Activated T-cell treated with anti-CD3 and anti-CD28 coated beads, Interleukin-2, amount 50 U/mL, for 1 hour (primary cell): Measurements from ENCODE around the gene RPL36AL.
"Not testable (repeated sequence)": the region's sequence is repeated elsewhere in the genome, so short reads cannot be mapped to it uniquely, and the experiment has no call there.

Source experiments
- DNase-seq: peaks from one replicate; pipeline ENCODE4 v3.0.0-alpha.2; 2020

RPL36AL gene

DNA sequence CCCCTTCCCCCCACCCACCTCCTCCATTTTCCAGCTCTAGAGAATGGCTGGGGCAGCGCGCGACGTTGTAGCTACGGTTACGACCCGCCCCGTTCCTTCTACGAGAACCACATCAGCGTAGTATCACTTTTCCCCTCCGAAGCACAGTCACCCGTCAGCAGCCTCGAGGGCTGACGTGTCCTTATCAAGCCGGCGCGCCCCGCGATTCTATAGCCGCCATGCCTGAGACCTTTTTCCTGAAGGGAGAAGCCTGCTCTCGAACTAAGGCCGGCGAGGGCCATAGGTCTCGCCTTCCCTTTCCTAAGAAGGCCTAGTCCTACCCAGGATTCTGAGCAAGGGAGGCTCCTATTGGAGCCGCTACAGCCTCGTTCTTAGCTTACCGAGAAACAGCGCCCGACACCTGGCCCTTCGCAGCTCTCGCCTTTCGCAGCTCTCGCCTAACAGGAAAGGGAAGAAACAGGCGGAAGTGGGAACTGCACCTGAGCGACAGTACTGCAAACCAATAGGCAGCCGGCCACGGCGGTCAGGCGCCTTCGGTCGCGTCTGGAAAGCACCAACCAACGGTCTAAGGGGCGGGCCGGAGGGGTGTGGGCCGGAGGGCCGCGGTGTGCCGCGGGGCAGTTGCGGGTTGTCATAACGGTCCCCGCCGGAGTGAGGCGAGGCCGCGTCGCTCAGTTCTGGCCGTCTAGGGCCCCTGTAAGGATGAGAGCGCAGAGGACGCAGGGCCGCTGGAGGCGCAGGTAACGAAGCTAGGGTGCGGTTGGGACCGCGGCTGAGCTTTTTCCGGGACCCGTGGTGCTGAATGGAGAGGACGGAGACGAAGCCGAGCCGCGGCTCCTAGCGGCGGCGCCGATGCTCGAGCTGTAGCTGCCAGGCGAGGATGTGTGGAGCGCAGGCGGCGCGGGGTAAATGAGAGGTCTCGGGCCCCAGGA is at the start of gene RPL36AL, which contains the start of gene MGAT2:
Gene RPL36AL (minus strand): TSS at position 445 of the 932 bp plus-strand sequence. CDS start 1,522 bp downstream, outside the sequence.
Gene MGAT2 (plus strand): TSS at position 618 of the 932 bp plus-strand sequence. CDS start 470 bp downstream, outside the sequence.
- peak; percentile 93 for DNase-seq

DNA sequence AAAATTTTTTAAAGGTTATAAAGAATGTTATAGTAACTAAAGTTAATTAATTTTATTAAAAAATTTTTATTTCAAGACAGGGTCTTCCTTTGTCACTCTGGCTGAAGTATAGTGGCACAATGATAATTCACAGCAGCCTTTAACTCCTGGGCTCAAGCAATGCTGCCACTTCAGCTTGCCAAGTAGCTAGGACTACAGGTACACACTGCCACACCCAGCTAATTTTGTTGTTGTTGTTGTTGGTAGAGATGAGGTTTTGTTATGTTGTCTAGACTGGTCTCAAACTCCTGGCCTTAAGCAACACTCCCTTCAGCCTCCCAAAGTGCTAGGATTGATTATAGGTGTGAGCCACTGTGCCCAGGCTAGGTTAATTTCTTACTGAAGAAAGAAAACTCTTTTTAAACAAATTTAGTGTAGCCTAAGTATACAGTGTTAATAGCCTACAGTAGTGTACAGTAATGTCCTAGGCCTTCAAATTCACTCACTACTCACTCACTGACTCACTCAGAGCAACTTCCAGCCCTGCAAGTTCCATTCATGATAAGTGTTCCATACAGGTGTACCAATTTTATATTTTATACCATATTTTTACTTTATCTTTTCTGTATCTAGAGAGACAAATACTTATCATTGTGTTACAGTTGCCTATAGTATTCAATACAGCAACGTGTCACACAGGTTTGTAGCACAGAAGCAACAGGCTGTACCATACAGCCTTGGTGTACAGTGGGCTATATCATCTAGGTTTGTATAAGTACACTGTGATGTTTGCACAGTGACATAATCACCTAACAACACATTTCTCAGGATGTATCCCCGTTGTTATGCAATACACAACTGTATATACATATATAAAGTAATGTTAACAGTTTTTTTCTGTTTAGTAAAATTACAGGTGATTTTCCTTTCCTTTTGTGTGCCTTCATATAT is 39.4 kb upstream of the RPL36AL start:
- no peak for DNase-seq

DNA sequence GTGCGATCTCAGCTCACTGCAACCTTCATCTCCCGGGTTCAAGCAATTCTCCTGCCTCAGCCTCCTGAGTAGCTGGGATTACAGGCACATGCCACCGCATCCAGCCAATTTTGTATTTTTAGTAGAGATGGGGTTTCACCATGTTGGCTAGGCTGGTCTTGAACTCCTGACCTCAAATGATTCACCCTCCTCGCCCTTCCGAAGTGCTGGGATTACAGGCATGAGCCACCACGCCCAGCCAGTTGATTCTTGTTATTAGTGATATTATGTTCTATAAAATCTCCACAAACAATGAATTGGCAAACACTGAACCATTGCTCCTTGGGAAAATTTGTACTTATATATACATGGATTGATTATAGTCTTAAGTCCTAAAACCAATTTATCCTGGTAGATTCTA is 37.1 kb upstream of the RPL36AL start:
- DNase-seq: not testable (repeated sequence)

DNA sequence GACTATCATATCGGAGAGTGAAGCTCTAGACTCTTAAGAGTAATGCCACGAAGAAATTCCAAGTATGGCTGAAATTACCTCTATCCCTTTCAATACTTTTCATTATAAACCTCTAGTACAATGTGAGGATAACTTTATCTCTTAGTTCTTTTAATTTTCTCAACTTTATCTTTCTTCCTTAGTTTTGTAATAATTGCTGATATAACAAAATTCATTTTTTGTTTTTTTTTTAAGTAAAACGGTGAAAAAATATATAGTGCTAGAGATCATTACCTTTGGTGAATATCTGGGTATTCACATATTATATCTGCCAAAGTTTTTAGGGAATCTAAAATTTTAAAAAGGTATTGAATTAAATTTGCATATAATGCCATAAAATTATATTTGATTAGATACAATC is 34.1 kb upstream of the RPL36AL start:
- no peak for DNase-seq

DNA sequence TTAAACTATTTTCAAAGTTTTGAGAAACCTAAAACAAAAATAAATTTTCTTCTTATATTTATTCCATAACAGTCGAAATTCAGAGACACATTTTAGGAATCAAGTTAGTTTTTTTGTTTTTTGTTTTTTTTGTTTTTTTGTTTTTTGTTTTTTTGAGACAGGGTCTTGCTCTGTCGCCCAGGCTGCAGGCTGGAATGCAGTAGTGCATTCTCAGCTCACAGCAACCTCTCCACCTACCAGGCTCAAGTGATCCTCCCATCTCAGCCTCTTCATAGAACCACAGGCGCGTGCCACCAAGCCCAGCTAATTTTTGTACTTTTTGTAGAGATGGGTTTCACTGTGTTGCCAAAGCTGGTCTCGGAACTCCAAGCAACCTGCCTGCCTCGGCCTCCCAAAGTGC is 33.1 kb upstream of the RPL36AL start:
- DNase-seq: no peak

DNA sequence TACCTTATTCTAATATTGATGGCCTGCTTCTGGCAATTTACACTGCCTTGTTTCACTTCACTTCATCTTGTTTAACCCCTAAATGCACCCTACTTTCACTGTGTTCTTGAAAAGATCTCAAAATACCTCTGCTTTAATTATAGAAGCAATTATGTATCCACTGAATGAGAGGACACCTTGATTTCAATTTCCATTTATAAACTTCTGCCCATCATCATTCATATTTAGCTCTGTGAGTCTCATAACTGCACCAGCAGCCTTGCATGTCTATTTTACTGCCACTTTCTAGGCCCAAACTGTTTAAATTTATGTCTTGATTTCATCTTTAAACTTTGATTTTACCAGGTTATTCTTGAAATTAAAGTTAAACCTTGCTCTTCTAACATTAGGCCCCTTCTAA is 21.7 kb upstream of the RPL36AL start:
- DNase-seq: no peak

DNA sequence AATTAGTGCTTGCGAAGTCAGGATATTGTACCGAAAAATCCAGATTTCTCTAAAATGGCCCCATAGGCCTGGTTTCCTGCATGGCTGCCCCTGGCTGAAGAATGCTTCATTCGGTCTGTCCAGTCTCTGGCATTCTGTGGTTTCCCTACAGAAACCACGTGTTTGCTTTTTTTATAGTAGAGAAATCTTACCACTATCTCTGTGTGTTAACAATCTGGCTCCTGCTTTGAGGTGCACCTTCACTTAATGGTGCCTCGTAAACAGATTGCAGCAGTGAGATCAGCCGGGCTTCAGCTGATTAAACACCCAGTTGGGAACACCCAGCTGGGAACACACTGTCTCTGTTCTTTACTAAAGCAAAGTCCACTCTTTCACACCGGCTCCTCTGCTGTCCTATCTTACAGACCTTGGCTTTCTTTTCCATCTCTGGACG is 21.3 kb upstream of the RPL36AL start:
- no peak for DNase-seq

DNA sequence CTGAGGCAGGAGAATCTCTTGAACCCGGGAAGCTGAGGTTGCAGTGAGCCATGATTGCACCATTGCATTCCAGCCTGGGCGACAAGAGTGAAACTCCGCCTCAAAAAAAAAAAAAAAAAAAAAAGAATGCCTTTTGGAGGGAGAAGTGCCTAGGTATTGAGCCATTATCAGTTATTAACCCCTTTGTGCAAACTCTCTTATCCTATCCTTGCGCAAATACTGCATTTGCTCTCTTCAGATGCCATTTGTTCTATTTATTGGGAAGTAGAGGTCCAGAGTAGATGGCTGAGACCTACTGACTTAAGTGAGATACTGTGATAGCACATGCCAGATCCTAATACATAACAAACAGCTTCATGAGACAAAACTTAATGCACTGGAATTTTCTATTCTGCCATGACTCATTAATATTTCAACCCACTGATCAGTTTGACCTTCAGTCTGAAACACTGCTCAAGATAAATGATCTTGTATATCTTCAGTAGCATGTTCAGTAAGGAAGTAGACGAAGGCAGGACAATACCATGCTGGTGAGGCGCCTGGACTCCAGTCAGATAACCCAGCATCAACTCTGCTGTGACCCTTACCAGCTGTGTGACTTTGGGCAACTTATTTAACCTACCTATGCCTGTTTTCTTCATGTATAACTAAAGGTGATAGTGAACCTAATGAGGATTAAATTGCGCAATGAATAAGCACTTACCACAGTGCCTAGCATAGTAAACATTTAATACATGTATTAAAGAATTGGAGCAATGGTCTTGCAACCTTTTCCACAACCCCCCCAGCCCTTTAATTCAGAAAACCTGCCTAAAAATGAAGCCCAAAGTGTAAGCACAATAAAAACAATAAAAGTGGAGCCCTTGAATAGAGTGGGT is 20.4 kb upstream of the RPL36AL start:
- DNase-seq: no peak

DNA sequence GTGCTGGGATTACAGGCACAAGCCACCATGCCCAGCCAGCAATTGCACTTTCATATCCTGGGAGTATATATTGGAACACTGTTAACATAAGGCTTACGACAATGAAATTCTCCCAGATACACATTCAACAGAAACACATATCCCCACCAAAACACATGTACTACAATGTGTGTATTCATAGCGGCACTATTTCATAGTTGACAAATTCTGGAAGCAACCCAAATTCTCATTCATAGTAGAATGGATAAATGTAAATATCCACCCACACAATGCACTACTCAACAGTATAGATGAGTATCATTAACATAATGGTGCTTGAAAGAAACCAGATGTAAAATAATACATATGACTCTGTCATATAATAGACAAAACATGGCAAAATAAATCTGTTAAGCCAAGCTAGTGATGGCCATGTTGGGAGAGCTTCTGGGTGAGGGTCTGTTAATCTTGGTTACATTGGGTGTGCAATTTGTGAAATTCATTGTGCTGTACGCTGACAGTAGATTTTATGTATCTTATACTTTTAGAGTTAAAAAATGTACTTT is 17.2 kb upstream of the RPL36AL start:
- DNase-seq: no peak

DNA sequence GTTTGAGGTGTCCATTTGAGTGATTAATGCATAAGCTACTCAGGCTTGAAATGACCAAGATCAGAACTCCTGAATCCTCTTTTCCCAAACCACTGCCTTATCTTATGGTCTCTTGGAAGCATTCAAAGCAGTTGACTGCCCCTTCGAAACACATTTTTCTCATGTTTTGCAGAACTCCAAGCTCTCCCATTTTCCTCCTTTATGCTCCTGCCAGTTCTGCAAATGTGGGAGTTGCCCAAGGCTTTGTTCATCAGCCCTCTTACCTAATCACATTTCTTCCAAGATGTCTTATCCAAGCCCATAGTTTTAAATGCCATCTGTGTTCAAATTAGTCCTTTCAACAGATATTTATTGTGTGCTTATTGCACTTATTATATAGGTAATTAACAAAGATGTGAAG is 16.4 kb upstream of the RPL36AL start:
- DNase-seq: no peak

DNA sequence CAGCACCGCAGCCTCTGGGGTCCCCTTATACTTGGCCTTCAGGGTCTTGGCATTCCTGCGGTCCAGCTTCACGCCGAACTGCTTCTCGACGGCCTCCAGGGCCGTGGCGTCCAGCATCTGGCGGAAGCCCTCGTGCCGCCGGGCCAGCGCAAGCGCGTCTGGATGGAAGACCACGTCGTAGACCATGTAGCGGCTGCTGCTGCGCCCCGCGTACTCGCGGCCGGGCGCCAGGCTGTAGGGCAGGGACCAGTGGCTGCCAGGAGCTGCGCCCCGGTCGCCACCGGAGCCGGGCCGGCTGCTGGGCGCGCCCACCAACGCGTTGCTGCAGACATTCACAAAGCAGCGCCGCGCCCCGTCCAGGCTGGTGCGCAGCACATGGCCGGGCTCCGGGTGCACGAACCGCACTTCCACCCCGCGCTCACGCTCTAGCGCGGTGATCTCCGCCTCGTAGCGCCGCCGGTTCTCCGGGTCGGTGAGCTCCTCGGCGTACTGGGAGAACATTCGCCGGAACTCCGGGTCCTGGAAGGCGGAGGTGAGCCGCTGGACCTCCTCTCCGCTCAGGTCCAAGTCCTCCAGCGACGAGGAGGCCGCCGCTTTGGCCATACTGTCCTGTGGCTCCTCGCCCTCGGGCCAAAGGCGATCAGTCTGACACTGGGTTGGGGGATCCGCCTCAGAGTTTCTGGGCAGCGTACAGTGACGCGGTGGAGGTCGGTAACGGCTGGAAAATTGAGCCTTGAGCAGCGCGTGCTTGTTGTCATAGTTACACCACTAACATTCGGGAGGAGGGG is 14.3 kb upstream of the RPL36AL start, which contains the start of gene DNAAF2:
Gene DNAAF2 (minus strand): TSS at position 698 of the 788 bp plus-strand sequence. CDS start 95 bp downstream, at position 603.
- peak; percentile 75 for DNase-seq

DNA sequence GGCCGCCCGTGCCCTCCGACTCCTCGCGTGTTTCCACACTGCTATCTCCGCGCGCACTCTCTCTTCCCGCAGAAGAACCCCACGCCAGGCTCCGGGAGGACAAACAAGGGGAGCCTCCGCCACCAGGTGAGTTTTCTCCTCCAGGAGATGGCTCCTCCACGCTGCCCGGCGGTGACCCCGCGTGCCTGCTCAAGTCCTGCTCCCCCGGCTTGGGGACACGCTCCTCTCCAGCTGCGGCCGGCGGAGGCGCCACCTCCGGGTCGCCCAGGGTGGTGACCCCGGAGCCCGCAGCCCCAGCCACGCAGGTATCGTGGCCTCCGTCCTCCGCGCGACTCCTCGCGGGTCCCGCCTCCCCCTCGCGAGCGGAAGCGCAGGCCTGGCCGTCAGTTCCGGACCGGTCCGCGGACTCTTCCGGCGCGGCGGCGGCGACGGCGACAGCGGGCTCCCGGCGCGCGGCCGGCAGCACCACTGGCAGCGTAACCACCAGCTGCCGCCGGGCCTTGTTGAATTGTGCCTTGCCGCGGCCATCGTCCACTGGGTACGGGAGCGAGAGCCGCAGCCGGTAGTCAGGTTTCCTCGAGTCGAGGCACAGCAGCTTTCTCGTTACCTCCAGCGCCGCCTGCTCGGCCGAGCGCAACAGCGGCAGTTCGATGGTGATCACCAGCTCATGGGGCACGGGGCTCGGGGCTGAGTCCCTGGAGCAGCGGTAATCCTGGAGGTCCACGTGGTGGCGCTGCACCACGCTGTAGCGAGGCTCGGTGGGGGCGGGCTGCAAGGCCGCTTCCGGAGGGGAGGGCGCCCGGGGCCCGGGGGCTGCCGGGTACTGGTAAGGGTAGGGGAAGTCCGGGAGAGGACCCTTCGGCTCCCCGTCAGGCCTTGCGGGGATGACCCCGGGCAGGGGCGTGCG is 13.5 kb upstream of the RPL36AL start:
- peak; percentile 91 for DNase-seq

DNA sequence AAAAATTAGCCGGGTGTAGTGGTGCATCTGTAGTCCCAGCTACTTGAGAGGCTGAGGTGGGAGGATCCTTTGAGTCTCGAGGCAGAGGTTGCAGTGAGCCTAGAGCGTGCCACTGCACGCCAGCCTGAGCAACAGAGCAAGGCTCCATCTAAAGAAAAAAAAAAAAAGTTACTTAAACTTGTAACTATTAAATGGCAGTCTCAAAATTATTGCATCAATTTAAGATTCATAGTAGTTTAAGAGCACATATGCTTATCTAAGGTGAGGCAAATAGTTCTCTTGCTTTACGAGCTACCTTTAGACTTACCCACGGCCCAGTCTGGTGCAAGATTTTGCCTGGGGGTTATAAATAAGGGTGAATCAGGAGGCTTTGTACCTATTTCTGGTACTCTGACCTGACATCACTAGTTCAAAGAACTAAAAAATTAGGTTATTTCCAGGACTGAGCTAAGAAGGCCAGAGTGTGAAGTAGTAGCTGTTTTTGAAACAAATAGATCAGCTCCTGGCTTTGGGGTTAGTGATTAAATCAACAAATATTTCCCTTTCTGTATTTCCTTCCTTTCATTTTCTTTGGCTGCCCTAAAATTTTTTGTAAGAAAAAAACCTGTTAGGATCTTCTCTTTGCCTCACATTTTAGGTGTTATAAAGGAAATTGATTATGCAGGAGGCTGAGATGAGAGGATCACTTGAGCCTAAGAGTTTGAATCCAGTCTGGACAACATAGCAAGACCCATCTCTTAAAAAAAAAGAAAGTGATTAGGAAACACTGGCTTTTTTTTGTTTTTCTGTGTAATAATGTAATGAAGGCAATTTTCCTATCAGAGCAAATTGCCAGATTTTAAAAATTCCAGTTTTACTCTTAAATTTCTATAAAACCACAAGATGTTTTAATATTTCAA is 3.8 kb upstream of the RPL36AL start:
- DNase-seq: no peak

DNA sequence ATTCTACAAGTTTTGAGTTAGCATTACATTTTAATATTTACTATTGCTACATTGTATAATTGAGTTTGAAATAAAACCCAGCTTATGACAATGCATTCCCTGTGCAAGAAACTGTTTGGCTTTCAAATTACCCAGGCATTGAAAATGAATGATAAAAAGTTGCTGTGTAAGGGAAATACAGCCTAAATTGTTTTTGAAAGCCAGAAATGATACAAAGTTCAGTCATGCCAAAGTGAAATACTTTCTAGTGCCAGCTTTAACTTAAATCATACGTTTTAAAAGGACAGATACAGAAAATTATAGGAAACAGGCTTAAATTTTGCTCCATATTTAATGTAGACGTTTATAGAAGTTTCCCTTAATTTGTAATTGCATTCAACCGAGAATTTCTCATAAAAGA is 3.0 kb upstream of the RPL36AL start:
- DNase-seq: no peak

DNA sequence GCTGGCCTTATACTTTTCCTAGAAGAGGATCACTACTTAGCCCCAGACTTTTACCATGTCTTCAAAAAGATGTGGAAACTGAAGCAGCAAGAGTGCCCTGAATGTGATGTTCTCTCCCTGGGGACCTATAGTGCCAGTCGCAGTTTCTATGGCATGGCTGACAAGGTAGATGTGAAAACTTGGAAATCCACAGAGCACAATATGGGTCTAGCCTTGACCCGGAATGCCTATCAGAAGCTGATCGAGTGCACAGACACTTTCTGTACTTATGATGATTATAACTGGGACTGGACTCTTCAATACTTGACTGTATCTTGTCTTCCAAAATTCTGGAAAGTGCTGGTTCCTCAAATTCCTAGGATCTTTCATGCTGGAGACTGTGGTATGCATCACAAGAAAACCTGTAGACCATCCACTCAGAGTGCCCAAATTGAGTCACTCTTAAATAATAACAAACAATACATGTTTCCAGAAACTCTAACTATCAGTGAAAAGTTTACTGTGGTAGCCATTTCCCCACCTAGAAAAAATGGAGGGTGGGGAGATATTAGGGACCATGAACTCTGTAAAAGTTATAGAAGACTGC is 1.7 kb upstream of the RPL36AL start:
- DNase-seq: no peak

DNA sequence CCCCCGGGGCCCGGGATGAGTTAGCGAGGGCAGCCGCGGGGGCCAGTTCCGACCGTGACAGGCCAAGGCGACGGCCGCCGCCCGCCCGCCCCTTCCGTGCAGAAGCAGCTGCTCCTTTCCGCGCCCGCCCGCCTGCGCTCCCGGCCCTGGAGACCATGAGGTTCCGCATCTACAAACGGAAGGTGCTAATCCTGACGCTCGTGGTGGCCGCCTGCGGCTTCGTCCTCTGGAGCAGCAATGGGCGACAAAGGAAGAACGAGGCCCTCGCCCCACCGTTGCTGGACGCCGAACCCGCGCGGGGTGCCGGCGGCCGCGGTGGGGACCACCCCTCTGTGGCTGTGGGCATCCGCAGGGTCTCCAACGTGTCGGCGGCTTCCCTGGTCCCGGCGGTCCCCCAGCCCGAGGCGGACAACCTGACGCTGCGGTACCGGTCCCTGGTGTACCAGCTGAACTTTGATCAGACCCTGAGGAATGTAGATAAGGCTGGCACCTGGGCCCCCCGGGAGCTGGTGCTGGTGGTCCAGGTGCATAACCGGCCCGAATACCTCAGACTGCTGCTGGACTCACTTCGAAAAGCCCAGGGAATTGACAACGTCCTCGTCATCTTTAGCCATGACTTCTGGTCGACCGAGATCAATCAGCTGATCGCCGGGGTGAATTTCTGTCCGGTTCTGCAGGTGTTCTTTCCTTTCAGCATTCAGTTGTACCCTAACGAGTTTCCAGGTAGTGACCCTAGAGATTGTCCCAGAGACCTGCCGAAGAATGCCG is 872 bp upstream of the RPL36AL start:
- no peak for DNase-seq

DNA sequence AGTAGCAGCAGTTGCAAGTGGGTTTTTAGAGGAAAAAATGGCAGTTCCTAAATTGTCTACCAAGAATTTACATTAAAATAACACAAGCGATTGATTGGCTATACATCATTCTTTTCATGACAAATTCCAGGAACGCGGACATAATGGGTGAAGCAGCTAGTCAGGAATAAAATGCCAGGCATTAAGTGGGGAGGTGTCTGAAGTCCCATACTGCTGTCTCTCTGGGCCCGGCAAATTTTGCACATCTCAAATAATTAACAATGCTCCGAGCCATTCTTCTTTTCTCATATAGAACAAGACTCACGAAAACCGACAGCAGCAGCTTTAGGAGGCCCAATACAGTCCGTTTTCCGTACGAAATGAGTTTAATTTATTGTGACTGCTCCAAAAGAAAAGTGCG is 696 bp downstream of the RPL36AL start:
- DNase-seq: no peak

DNA sequence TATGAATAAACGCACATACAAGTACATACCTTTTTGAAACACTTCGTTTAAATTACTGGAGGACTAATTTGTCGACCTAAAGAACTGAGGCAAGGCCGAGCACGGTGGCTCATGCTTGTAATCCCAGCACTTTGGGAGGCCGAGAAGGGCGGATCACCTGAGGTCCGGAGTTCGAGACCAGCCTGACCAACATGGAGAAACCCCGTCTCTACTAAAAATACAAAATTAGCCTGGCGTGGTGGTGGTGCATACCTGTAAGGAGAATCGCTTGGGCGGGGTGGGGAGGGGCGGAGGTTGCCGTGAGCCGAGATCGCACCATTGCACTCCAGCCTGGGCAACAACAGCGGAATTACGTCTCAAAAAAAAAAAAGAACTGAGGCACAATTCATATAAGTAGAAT is 1.2 kb downstream of the RPL36AL start:
- not testable (repeated sequence) for DNase-seq
